ENCODE measurements around the gene NHLH1. TPM values are rescaled to one million over a fixed set of nuclear protein-coding genes. Genes with fewer than 3 reads are reported as not detected.

The NHLH1 gene
- total and polyA plus RNA-seq, 10 of the 15 experiments (the other 5 are each of a cell fraction or from before 2014, with no cell fraction given): 0.22 to 0.98 (median 0.43) TPM; not detected in 1

- no peak for TF ChIP-seq BACH1 (IDR thresholded peaks at IDR 0.05; ENCODE audit: borderline replicate concordance)
Measured at GRCh38 chr1:160406131-160406968, 39.5 kb downstream of the NHLH1 start (continued).

GRCh38 chr1:160407839-160408801 is 41.2 kb downstream of the NHLH1 start:
- Histone ChIP-seq H3K27ac (ENCODE audit: control insufficient read depth, insufficient read depth) (no peak overlapping the region), H3K79me2 (ENCODE audit: control insufficient read depth, insufficient read depth, low read length) (no peaks in the 10 kb centered on the region), H3K27me3 (replicated peaks in 1 of 2; ENCODE audit: control insufficient read depth in 2 of 2, insufficient read depth in 2 of 2, low read length in 1 of 2) (no peaks in the 10 kb centered on the region; a peak in 1 of 4 replicates), H3K9ac (ENCODE audit: control insufficient read depth, insufficient read depth, low read length) (no peak overlapping the region), H4K20me1 (ENCODE audit: control insufficient read depth, insufficient read depth) (no peaks in the 10 kb centered on the region), H3K4me1 (ENCODE audit: control insufficient read depth, insufficient read depth, low read length) (no peaks in the 10 kb centered on the region), H3K36me3 (ENCODE audit: control insufficient read depth in 2 of 2, insufficient read depth in 2 of 2, low read length in 1 of 2) (no peaks in the 10 kb centered on the region), H3K9me3 (replicated peaks; ENCODE audit: control insufficient read depth, insufficient read depth, low read length) (no peaks in the 10 kb centered on the region), H3K4me2 (ENCODE audit: control insufficient read depth, insufficient read depth) (no peak overlapping the region), H2AFZ (ENCODE audit: control insufficient read depth, low read depth, low read length) (no peak overlapping the region), H3K4me3 (no peak overlapping the region)
- ATAC-seq (no peak), FAIRE-seq (no peak), DNase-seq (ENCODE audit: low read depth, low spot score) (no peak)
- intact Hi-C loops (cut with micrococcal nuclease; ENCODE audit: unreplicated experiment): no loop called here
- no TSS peak for BruUV-seq (replicated peaks)
- ChIA-PET CTCF (interaction anchor here (0.6 to 1.1 kb wide), 3 partner anchors 401 to 576 kb away, joined by 3 read pairs; no protein-coding TSS in a partner anchor), RAD21 (ENCODE audit: unreplicated experiment) (no interaction called here), POLR2A (no interaction called here), SMC1A (ENCODE audit: uncharacterized antibody, unreplicated experiment) (interaction anchor here (0.5 to 1.4 kb wide), 3 partner anchors 10 to 32 kb away, joined by 3 to 4 read pairs (median 3); no protein-coding TSS in a partner anchor)
- TF ChIP-seq PKNOX1 (IDR thresholded peaks at IDR 0.05) (no peak), PBX3 (IDR thresholded peaks at IDR 0.05; ENCODE audit: insufficient replicate concordance, low read depth, low read length) (no peak), DPF2 (IDR thresholded peaks at IDR 0.05) (no peak), EP300 (IDR thresholded peaks at IDR 0.05; ENCODE audit: borderline replicate concordance in 1 of 2, control insufficient read depth in 1 of 2, low read depth in 2 of 2, low read length in 2 of 2) (no peak), HCFC1 (IDR thresholded peaks at IDR 0.05; ENCODE audit: low read length) (no peak), YY1 (IDR thresholded peaks at IDR 0.05; ENCODE audit: low read depth, low read length) (no peak), SRF (IDR thresholded peaks at IDR 0.05; ENCODE audit: low read depth in 2 of 2, low read length in 2 of 2) (no peak), SMARCA5 (IDR thresholded peaks at IDR 0.05) (no peak), FOXK2 (IDR thresholded peaks at IDR 0.05) (no peak), E4F1 (IDR thresholded peaks at IDR 0.05; ENCODE audit: borderline replicate concordance, partially characterized antibody) (no peak), ZSCAN29 (IDR thresholded peaks at IDR 0.05) (no peak), GATAD2B (conservative IDR thresholded peaks at IDR 0.05; ENCODE audit: low read depth) (no peak), RAD51 (IDR thresholded peaks at IDR 0.05) (no peak), PAX8 (IDR thresholded peaks at IDR 0.05) (no peak)
- in situ Hi-C loops (cut with MboI): loop anchor here (25.0 kb wide), 1 partner anchor 554 kb away; the partner anchor contains the start of gene ITLN2
- WGBS (ENCODE audit: insufficient coverage, insufficient replicate concordance, low lambda C conversion rate, missing lambda C conversion rate): 64% methylated on average over 12 of the region's 12 CpGs
